Glutamatergic neuron (in vitro differentiated cells): ENCODE measurements around the gene TM7SF2. TPM values are rescaled to one million over a fixed set of nuclear protein-coding genes. Genes with fewer than 3 reads are reported as not detected.

Source experiments
- DNase-seq: peaks from one replicate; pipeline ENCODE4 v3.0.0; 2022
- H3K27ac Mint-ChIP-seq: one replicate; pipeline ENCODE4 v1.8.0; 2020; ENCODE audit warnings: mild to moderate bottlenecking, mixed read lengths, inconsistent platforms; ENCODE audit not compliant: unreplicated experiment
- H3K27me3 Mint-ChIP-seq: one replicate; pipeline ENCODE4 v1.8.0; 2020; ENCODE audit warnings: mild to moderate bottlenecking, moderate library complexity, mixed read lengths, inconsistent platforms; ENCODE audit not compliant: unreplicated experiment
- H3K36me3 Mint-ChIP-seq: one replicate; pipeline ENCODE4 v1.8.0; 2020; ENCODE audit warnings: mild to moderate bottlenecking, mixed read lengths, inconsistent platforms; ENCODE audit not compliant: unreplicated experiment
- H3K4me1 Mint-ChIP-seq: one replicate; pipeline ENCODE4 v1.8.0; 2020; ENCODE audit warnings: mild to moderate bottlenecking, low read depth, mixed read lengths, inconsistent platforms; ENCODE audit not compliant: unreplicated experiment
- H3K4me3 Mint-ChIP-seq: one replicate; pipeline ENCODE4 v1.8.0; 2020; ENCODE audit warnings: mild to moderate bottlenecking, mixed read lengths, inconsistent platforms; ENCODE audit not compliant: unreplicated experiment
- H3K9me3 Mint-ChIP-seq: one replicate; pipeline ENCODE4 v1.8.0; 2020; ENCODE audit warnings: mild to moderate bottlenecking, moderate library complexity, mixed read lengths, inconsistent platforms; ENCODE audit not compliant: unreplicated experiment
- microRNA-seq: library from miRNA; unstranded; fragments of <30 nt; microRNA quantifications from one replicate; pipeline ENCODE4, GENCODE V29; 2020; ENCODE audit not compliant: unreplicated experiment
- total RNA-seq: library from RNA; stranded (reverse); fragmentation: NEBNext Ultra II Directional; extraction: Animal tissue kit (Norgen Biotek cat#: 25700); gene quantifications from one replicate; pipeline ENCODE4 v1.2.1, GENCODE V29; 2021; ENCODE audit not compliant: unreplicated experiment
- TF ChIP-seq, protein P1 (sequence below): fragments of 200-600 bp; sonication (generic); IDR thresholded peaks from one replicate; pipeline ENCODE4 v1.5.0; 2021; ENCODE audit not compliant: partially characterized antibody, unreplicated experiment

TM7SF2 gene
- total RNA-seq, 1 donor from 2014 or later = 241 TPM

DNA sequence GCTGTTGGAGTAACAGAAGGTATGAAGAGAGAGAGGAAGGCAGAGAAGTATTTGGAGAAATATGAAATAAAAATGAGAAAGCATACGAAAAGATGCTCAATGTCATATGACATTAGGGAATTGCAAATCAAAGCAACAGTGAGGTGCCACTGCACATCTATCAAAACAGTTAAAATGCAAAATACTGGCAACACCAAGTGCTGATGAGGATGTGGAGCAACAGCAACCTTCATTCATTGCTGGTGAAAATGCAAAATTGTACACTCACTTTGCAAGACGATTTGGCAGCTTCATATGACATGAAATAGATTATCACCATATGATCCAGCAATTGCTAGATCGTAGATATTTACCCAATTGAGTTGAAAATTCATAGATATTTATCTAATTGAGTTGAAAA, 49.0 kb downstream of the TM7SF2 start:
- no peaks in the 10 kb centered on the region for H3K4me1 Mint-ChIP-seq
- DNase-seq = no peak
- no peak overlapping the region for H3K4me3 Mint-ChIP-seq
- H3K36me3 Mint-ChIP-seq = no peaks in the 10 kb centered on the region
- no peak overlapping the region for H3K27ac Mint-ChIP-seq
- H3K9me3 Mint-ChIP-seq = no peaks in the 10 kb centered on the region
- H3K27me3 Mint-ChIP-seq = no peaks in the 10 kb centered on the region
- TF ChIP-seq, protein P1, sequence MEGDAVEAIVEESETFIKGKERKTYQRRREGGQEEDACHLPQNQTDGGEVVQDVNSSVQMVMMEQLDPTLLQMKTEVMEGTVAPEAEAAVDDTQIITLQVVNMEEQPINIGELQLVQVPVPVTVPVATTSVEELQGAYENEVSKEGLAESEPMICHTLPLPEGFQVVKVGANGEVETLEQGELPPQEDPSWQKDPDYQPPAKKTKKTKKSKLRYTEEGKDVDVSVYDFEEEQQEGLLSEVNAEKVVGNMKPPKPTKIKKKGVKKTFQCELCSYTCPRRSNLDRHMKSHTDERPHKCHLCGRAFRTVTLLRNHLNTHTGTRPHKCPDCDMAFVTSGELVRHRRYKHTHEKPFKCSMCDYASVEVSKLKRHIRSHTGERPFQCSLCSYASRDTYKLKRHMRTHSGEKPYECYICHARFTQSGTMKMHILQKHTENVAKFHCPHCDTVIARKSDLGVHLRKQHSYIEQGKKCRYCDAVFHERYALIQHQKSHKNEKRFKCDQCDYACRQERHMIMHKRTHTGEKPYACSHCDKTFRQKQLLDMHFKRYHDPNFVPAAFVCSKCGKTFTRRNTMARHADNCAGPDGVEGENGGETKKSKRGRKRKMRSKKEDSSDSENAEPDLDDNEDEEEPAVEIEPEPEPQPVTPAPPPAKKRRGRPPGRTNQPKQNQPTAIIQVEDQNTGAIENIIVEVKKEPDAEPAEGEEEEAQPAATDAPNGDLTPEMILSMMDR = no peak

DNA sequence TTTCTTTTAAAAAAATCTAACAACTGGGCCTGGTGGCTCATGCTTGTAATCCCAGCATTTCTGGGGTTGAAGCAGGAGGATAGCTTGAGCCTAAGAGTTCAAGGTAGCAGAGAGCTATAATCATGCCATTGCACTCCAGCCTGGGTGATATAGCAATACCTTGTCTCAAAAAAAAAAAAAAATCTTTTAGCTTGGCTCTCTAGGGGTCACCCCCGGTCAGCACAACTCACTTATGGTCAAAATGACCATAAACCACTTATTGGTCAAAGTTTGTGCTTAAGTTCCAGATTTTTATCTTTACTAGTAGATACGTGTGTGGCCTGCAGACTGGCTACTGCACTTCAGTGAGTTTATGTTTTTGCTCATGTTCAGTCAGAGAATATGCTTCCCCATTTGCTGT, 52.0 kb downstream of the TM7SF2 start:
- Mint-ChIP-seq H3K4me3 (no peak overlapping the region), H3K9me3 (peaks cover 2% of the 10 kb centered on the region), H3K27me3 (peaks cover 3% of the 10 kb centered on the region), H3K36me3 (no peaks in the 10 kb centered on the region), H3K4me1 (no peaks in the 10 kb centered on the region), H3K27ac (no peak overlapping the region)
- TF ChIP-seq, protein P1 = no peak
- no peak for DNase-seq

Small RNAs within 50 kb of the gene (microRNA-seq; reads per million reads assigned to microRNA genes)
- 2.8 reads per million, percentile 20 among the genes with 10 or more reads in this experiment for gene MIR6751

Other genes starting within 250 kb of the TM7SF2 start
- 114 TPM for gene EHD1, start 233.3 kb upstream of the TM7SF2 start, total RNA-seq
- gene ATG2A, start 194.7 kb upstream of the TM7SF2 start, total RNA-seq = 25.9 TPM
- gene PPP2R5B, start 187.2 kb upstream of the TM7SF2 start, total RNA-seq = 148 TPM
- gene GPHA2, start 176.0 kb upstream of the TM7SF2 start, total RNA-seq = not detected
- gene MAJIN, start 139.8 kb upstream of the TM7SF2 start, total RNA-seq = not detected
- not detected for gene BATF2, start 114.9 kb upstream of the TM7SF2 start, total RNA-seq
- 68.4 TPM for gene ARL2, start 97.7 kb upstream of the TM7SF2 start, total RNA-seq
- 40.4 TPM for gene SNX15, start 84.4 kb upstream of the TM7SF2 start, total RNA-seq
- 14.4 TPM for gene SAC3D1, start 70.7 kb upstream of the TM7SF2 start, total RNA-seq
- gene NAALADL1, start 53.3 kb upstream of the TM7SF2 start, total RNA-seq = 1.6 TPM
- 7.7 TPM for gene CDCA5, start 27.8 kb upstream of the TM7SF2 start, total RNA-seq
- 33.9 TPM for gene ZFPL1, start 27.6 kb upstream of the TM7SF2 start, total RNA-seq
- gene VPS51, start 15.7 kb upstream of the TM7SF2 start, total RNA-seq = 105 TPM
- 4.1 TPM for gene ZNHIT2, start 5.8 kb downstream of the TM7SF2 start, total RNA-seq
- gene FAU, start 10.3 kb downstream of the TM7SF2 start, total RNA-seq = 560 TPM
- 32.9 TPM for gene MRPL49, start 10.4 kb downstream of the TM7SF2 start, total RNA-seq
- gene SYVN1, start 22.6 kb downstream of the TM7SF2 start, total RNA-seq = 54.7 TPM
- not detected for gene SPDYC, start 58.4 kb downstream of the TM7SF2 start, total RNA-seq
- 234 TPM for gene CAPN1, start 70.1 kb downstream of the TM7SF2 start, total RNA-seq
- 8.6 TPM for gene POLA2, start 150.1 kb downstream of the TM7SF2 start, total RNA-seq
- 23.5 TPM for gene CDC42EP2, start 203.0 kb downstream of the TM7SF2 start, total RNA-seq
- gene DPF2, start 222.0 kb downstream of the TM7SF2 start, total RNA-seq = 121 TPM
- 3.8 TPM for gene TIGD3, start 242.9 kb downstream of the TM7SF2 start, total RNA-seq